ENCODE measurements around the gene ANKS6.

GRCh38 chr9:98790842-98791607 is 5.3 kb downstream of the ANKS6 start:
- TF ChIP-seq FOXP2 (optimal IDR thresholded peaks at IDR 0.05; ENCODE audit: borderline replicate concordance, extremely low read depth, extremely low read length, insufficient read depth): peak; percentile 55
- TF ChIP-seq SIN3A (IDR thresholded peaks at IDR 0.05; ENCODE audit: borderline replicate concordance, insufficient read depth, low read length): no peak
- TF ChIP-seq POLR2AphosphoS5 (IDR thresholded peaks at IDR 0.05; ENCODE audit: low read depth, low read length): no peak
- TF ChIP-seq, protein P1, sequence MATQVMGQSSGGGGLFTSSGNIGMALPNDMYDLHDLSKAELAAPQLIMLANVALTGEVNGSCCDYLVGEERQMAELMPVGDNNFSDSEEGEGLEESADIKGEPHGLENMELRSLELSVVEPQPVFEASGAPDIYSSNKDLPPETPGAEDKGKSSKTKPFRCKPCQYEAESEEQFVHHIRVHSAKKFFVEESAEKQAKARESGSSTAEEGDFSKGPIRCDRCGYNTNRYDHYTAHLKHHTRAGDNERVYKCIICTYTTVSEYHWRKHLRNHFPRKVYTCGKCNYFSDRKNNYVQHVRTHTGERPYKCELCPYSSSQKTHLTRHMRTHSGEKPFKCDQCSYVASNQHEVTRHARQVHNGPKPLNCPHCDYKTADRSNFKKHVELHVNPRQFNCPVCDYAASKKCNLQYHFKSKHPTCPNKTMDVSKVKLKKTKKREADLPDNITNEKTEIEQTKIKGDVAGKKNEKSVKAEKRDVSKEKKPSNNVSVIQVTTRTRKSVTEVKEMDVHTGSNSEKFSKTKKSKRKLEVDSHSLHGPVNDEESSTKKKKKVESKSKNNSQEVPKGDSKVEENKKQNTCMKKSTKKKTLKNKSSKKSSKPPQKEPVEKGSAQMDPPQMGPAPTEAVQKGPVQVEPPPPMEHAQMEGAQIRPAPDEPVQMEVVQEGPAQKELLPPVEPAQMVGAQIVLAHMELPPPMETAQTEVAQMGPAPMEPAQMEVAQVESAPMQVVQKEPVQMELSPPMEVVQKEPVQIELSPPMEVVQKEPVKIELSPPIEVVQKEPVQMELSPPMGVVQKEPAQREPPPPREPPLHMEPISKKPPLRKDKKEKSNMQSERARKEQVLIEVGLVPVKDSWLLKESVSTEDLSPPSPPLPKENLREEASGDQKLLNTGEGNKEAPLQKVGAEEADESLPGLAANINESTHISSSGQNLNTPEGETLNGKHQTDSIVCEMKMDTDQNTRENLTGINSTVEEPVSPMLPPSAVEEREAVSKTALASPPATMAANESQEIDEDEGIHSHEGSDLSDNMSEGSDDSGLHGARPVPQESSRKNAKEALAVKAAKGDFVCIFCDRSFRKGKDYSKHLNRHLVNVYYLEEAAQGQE (IDR thresholded peaks at IDR 0.05; ENCODE audit: insufficient read depth in 1 of 2, low read depth in 2 of 2, low read length in 2 of 2): no peak
